ENCODE results near the gene UBE2O.

- TF ChIP-seq, protein P1, sequence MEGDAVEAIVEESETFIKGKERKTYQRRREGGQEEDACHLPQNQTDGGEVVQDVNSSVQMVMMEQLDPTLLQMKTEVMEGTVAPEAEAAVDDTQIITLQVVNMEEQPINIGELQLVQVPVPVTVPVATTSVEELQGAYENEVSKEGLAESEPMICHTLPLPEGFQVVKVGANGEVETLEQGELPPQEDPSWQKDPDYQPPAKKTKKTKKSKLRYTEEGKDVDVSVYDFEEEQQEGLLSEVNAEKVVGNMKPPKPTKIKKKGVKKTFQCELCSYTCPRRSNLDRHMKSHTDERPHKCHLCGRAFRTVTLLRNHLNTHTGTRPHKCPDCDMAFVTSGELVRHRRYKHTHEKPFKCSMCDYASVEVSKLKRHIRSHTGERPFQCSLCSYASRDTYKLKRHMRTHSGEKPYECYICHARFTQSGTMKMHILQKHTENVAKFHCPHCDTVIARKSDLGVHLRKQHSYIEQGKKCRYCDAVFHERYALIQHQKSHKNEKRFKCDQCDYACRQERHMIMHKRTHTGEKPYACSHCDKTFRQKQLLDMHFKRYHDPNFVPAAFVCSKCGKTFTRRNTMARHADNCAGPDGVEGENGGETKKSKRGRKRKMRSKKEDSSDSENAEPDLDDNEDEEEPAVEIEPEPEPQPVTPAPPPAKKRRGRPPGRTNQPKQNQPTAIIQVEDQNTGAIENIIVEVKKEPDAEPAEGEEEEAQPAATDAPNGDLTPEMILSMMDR (IDR thresholded peaks at IDR 0.05; ENCODE audit: insufficient read depth, low read depth, low read length), result no peak
- no peak for TF ChIP-seq EZH2 (IDR thresholded peaks at IDR 0.05; ENCODE audit: insufficient read depth, low read length)
Observed at GRCh38 chr17:76441686-76442340, 11.1 kb downstream of the UBE2O start.
